HL-60 (cell line): Measurements from ENCODE around the gene TRIOBP.

ENCODE experiments used
- DNase-seq, 2 experiments: peaks; one replicate each; pipeline ENCODE4 v3.0.0-alpha.2; 2010 to 2020; ENCODE audit warnings: low read depth in 1 of 2, low spot score in 1 of 2
- H3K27ac ChIP-seq: fragments of 250-450 bp; sonication (Bioruptor Pico); replicated peaks from 2 replicates; pipeline ENCODE4 v1.5.1; 2020; ENCODE audit warnings: mild to moderate bottlenecking, moderate library complexity
- H3K27me3 ChIP-seq: fragments of 250-450 bp; sonication (Bioruptor Pico); 2 replicates; pipeline ENCODE4 v1.5.1; 2021; ENCODE audit warnings: mild to moderate bottlenecking, moderate library complexity; ENCODE audit not compliant: insufficient read depth, poor library complexity, severe bottlenecking
- H3K4me3 ChIP-seq: replicated peaks from 2 replicates; pipeline ENCODE4 v1.5.1; 2011; ENCODE audit warnings: mild to moderate bottlenecking, control low read depth, low read length; ENCODE audit not compliant: insufficient read depth
- GABPA ChIP-seq: IDR thresholded peaks from 2 replicates; pipeline ENCODE4 v1.6.1; 2012; ENCODE audit warnings: low read depth
- POLR2AphosphoS5 ChIP-seq: IDR thresholded peaks from 2 replicates; pipeline ENCODE4 v1.6.1; 2012; ENCODE audit warnings: low read depth
- SPI1 ChIP-seq: IDR thresholded peaks from 2 replicates; pipeline ENCODE4 v1.6.1; 2012; ENCODE audit warnings: low read depth, mild to moderate bottlenecking, borderline replicate concordance
- TF ChIP-seq, protein P1 (sequence below): IDR thresholded peaks from one replicate; pipeline ENCODE4 v1.5.1; 2011; ENCODE audit warnings: low read length, control low read depth, inconsistent platforms; ENCODE audit not compliant: insufficient read depth
- TF ChIP-seq, protein P2 (sequence below): IDR thresholded peaks from 2 replicates; pipeline ENCODE4 v1.6.1; 2012; ENCODE audit warnings: low read depth; ENCODE audit not compliant: insufficient replicate concordance

Gene TRIOBP

DNA sequence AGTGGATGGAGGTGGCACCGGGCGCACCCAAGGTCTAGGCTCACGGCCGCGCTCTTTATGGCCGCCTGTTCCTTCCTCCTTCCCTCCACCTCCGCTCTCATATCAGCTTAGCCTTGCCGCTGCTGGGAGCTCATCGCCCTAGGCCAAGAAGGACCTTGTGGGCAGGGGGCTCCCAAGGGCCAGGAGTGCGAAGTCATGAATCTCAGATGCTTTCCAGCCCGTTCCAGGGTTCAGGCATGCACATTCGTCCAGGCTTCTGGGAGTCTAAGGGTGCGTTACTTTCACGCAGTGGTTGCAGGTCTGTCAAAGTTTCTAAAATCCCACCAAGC, 122.2 kb downstream of the TRIOBP start:
- Histone ChIP-seq H3K27me3 (peaks cover 3% of the 10 kb centered on the region), H3K27ac (no peak overlapping the region), H3K4me3 (no peak overlapping the region)
- DNase-seq, result no peak
- TF ChIP-seq, protein P1, sequence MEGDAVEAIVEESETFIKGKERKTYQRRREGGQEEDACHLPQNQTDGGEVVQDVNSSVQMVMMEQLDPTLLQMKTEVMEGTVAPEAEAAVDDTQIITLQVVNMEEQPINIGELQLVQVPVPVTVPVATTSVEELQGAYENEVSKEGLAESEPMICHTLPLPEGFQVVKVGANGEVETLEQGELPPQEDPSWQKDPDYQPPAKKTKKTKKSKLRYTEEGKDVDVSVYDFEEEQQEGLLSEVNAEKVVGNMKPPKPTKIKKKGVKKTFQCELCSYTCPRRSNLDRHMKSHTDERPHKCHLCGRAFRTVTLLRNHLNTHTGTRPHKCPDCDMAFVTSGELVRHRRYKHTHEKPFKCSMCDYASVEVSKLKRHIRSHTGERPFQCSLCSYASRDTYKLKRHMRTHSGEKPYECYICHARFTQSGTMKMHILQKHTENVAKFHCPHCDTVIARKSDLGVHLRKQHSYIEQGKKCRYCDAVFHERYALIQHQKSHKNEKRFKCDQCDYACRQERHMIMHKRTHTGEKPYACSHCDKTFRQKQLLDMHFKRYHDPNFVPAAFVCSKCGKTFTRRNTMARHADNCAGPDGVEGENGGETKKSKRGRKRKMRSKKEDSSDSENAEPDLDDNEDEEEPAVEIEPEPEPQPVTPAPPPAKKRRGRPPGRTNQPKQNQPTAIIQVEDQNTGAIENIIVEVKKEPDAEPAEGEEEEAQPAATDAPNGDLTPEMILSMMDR, result no peak
- TF ChIP-seq GABPA (no peak), SPI1 (no peak), POLR2AphosphoS5 (no peak)
- TF ChIP-seq, protein P2, sequence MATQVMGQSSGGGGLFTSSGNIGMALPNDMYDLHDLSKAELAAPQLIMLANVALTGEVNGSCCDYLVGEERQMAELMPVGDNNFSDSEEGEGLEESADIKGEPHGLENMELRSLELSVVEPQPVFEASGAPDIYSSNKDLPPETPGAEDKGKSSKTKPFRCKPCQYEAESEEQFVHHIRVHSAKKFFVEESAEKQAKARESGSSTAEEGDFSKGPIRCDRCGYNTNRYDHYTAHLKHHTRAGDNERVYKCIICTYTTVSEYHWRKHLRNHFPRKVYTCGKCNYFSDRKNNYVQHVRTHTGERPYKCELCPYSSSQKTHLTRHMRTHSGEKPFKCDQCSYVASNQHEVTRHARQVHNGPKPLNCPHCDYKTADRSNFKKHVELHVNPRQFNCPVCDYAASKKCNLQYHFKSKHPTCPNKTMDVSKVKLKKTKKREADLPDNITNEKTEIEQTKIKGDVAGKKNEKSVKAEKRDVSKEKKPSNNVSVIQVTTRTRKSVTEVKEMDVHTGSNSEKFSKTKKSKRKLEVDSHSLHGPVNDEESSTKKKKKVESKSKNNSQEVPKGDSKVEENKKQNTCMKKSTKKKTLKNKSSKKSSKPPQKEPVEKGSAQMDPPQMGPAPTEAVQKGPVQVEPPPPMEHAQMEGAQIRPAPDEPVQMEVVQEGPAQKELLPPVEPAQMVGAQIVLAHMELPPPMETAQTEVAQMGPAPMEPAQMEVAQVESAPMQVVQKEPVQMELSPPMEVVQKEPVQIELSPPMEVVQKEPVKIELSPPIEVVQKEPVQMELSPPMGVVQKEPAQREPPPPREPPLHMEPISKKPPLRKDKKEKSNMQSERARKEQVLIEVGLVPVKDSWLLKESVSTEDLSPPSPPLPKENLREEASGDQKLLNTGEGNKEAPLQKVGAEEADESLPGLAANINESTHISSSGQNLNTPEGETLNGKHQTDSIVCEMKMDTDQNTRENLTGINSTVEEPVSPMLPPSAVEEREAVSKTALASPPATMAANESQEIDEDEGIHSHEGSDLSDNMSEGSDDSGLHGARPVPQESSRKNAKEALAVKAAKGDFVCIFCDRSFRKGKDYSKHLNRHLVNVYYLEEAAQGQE, result no peak

DNA sequence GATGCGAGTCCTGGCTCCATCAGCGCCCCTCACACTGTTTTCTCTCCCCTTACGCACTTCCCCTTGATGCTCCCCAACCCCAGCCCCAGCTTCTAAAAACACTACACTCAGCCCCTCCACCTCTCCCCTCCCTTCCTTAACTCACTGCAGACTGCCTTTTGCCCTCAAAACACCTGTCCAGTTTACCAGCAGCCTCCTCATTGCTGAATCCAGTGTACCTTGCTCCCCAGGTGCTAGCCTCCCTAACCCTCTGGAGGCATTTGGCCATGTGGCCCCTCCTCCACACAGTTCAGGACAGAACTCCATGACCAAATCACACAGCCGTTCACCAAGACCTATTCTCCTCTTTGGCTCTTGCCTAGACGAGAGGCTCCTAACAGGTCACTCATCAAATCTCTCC, 123.5 kb downstream of the TRIOBP start:
- no peak for TF ChIP-seq GABPA
- TF ChIP-seq, protein P1, result no peak
- H3K4me3 ChIP-seq, result no peak overlapping the region
- no peak for DNase-seq
- no peak overlapping the region for H3K27ac ChIP-seq
- peaks cover 6% of the 10 kb centered on the region for H3K27me3 ChIP-seq

GRCh38 chr22:37822079-37822833, 125.4 kb downstream of the TRIOBP start:
- TF ChIP-seq, protein P2, result no peak
- TF ChIP-seq GABPA (no peak), SPI1 (no peak)
- TF ChIP-seq, protein P1, result no peak

More at GRCh38 chr22:37822079-37822833, 125.4 kb downstream of the TRIOBP start:
- no peak for DNase-seq
- no peak overlapping the region for H3K27ac ChIP-seq
- H3K27me3 ChIP-seq, result peaks cover 6% of the 10 kb centered on the region
- no peak overlapping the region for H3K4me3 ChIP-seq
